Measurements from ENCODE around the gene SALL1.

Gene SALL1

DNA sequence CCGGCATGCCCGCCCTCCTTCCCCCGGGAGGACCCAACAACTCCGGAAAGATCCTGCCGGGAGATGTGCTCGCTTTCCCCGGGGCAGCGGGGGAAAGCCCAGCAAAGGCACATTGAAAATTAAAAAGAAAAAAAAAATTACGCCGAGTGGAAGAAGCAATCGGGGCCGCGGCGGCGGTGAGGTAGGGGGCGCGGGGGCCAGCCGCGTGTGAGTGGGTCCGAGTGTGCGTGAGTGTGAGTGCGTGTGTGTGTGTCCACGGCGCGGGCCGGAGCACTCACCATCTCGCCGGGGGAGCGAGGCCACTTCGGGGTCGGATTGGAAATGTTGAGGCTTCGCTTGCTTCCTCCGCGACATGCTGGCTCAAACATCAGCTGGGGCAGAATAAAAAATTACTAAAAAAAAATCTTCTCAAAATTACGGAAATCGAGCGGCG lies at the start of gene SALL1:
Gene SALL1, minus strand, starts transcription at position 383 of the 433 bp plus-strand sequence. Its CDS starts 29 bp downstream, at position 354.
- no peak for DNase-seq (ENCODE audit: low spot score)

- no peak for DNase-seq (ENCODE audit: low spot score)
These were observed 49.7 kb upstream of the SALL1 start for GRCh38 chr16:51200793-51201192.

DNA sequence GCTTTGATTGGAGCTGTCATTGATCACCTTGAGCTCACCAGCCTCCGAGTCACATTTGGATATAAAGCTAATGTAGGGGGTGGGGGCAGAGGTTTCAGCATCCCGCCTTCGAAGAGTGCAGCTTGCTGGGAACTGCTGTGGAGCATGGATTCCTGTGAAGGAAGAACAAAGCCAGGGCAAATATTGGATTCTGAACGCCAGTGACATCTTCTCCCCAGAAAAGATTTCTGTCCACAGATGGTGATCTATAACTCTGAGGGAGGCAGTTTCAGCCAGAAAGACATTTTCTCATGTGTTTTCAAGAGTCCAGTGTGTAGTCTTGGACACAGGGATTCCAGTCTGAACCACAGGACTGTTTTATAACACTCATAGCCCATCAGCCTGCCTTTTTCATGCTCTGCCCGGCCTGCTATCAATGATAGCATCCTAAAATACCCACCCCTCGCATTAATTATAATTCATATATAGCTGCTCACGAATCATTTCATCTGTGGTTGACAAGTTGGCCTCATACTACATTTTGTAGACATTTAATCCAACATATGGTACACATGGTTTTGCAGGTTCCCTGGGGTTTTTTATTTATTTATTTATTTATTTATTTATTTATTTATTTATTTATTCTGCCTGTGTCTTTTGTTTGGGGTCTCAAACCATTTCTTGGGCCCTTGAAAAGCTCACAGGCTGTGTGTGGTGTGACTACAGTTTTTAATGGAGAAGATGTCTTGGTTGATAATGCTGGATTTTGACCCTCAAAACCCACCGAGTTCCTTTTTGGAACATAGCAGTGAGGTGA lies 47.1 kb upstream of the SALL1 start:
- no peak for DNase-seq (ENCODE audit: low spot score)

- DNase-seq (ENCODE audit: low spot score), result no peak
These were observed 42.8 kb upstream of the SALL1 start for GRCh38 chr16:51193879-51194278.

DNA sequence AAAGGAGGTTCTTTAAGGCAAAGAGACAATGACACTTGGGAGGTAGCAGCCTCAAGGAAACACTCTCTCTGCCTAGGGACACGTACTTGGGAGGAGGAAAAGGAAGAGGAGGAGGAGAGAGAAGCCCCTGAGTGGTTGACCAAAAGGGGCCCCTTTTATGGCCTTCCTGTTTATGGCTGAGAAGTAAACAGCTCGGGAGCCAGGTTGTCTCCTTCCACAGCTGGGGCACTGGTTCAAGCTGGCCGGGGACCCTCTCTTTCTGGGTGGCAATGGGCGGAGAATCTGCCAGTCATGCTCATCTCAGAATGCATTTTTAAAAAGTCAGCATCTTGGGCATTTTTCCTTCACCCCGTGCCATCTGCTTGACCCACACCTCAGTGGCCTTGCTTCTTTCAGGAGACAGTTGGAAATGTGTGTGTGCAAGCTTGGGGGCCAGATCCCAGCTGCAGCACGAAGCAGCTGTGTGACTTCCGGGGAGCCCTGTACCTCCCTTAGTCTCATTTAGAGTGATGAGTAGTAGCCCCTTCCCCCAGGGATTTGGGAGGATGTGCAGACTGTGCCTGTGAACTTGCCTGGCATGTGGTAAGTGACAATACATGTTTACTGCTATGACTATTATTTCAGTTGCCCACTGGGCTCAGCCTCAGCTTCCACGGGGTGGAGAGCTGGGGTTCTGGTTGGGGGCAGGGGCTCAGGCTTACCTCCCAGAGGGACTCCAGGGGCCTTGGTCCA lies 33.8 kb upstream of the SALL1 start:
- peak; percentile 25 for DNase-seq (ENCODE audit: low spot score)

DNA sequence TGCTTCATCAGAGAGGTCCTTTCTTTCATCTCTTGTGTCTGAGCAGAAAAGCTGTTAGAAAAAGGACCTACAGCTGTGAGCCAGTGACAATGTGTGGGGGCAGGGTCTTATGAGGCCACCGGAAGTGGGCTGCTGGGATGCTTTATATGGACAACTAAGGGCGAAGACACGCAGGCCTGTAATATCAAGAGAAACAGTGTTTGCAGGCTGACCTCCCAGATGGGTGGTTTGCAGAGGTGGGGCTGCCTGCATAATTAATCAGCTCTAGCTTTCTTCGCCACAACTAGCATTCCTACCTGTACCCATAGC lies 30.4 kb upstream of the SALL1 start:
- DNase-seq (ENCODE audit: low spot score), result no peak

GRCh38 chr16:51180719-51181502 lies 29.8 kb upstream of the SALL1 start:
- DNase-seq (ENCODE audit: low spot score), result no peak

- no peak for DNase-seq (ENCODE audit: low spot score)
These were observed 24.0 kb upstream of the SALL1 start for GRCh38 chr16:51175081-51175480.

- DNase-seq (ENCODE audit: low spot score), result no peak
These were observed 21.3 kb upstream of the SALL1 start for GRCh38 chr16:51172368-51172767.

- no peak for DNase-seq (ENCODE audit: low spot score)
These were observed 17.7 kb upstream of the SALL1 start for GRCh38 chr16:51168755-51169154.

DNA sequence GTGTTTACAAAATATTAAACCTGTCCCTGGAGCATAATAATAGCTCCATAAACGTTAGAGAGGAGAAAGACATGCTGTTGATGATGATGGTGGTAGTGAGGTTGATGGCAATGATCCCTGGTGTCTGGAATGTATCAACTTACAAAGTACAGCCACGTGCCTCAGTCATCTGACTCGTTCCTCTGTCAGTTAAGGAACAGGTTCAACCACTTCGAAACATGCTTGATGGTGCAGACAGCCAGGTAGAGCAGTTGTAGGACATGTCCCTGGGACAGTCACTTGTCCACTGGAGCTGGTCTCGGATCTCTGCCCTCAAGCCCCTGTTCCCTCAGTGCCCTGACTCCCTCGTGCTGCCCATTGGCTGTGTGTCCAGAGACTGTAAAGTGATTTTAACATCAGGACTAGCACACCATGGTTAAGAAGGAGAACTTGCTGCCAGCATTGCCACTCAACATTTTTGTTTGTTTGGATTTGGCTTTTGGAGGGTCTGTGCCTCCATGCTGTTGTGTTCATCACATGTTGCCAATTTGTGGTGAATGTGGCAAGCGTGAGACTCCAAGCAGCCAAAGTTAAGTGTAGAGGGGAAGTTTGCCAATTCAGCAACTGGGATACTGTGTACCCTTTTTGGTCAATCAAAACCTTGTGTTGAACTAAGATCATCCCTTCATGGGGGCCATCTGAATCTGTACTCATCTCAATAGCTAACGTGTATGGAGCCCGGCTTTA lies 16.3 kb upstream of the SALL1 start:
- no peak for DNase-seq (ENCODE audit: low spot score)

- no peak for DNase-seq (ENCODE audit: low spot score)
These were observed 15.5 kb upstream of the SALL1 start for GRCh38 chr16:51166541-51166940.

DNA sequence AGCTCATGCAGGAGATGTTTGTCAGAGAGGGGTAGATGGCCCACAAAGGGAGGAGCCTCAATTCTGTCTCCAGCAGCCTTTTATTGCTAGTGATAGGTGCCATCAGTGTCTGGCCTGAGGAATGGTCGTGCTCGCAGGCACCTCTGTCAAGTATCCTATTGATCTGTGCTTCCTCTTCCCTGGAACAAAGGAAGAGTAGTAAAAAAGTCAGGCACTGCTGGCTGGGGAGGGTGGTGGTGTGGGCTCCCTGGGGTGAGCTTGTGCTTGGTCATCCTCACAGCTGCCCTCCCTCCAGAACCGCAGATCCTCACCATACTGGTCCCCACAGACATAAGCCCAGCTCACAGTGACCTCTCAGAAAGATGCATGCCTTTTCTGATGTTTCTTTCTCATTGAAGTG lies 15.0 kb upstream of the SALL1 start:
- no peak for DNase-seq (ENCODE audit: low spot score)

GRCh38 chr16:51165043-51165442 lies 14.0 kb upstream of the SALL1 start:
- no peak for DNase-seq (ENCODE audit: low spot score)

DNA sequence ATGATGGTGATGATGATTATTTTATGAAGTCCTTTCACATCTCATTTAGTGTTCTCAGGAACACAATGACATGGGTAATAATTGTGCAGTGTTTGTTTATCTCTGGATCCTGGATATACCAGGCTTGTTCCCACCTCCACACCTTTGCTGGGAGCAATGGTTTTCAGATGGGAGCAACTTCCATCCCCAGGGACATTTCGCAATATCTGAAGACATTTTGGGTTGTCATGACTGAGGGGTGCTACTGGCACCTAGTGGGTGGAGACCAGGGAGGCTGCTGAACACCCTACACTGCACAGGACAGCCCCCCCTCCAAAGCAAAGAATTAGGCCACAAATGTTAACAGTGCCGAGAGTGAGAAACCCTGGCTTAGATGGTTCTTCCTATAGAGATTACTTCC lies 13.5 kb upstream of the SALL1 start:
- DNase-seq (ENCODE audit: low spot score), result no peak

GRCh38 chr16:51163894-51164566 lies 13.0 kb upstream of the SALL1 start:
- DNase-seq (ENCODE audit: low spot score), result no peak

DNA sequence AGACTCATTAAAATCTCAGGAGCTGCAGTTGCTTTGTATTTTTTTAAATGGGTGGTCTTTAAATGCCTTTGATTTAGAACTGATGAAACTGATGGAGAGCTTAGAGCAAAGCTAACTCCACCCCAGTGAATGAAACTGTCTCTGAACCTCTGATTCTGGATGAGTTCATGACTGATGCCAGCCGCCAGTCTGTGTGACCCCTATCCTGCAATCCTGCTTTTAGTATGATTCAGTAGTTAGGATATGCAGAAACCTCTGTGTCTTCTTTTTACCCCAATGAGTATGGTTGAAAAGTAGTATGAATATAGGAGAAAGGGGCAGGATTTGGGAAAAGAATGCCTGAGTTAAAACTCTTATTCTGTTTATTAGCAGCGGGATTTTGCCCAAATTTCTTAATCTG lies 12.3 kb upstream of the SALL1 start:
- DNase-seq (ENCODE audit: low spot score), result no peak

- no peak for DNase-seq (ENCODE audit: low spot score)
These were observed 10.5 kb upstream of the SALL1 start for GRCh38 chr16:51161440-51162195.

DNA sequence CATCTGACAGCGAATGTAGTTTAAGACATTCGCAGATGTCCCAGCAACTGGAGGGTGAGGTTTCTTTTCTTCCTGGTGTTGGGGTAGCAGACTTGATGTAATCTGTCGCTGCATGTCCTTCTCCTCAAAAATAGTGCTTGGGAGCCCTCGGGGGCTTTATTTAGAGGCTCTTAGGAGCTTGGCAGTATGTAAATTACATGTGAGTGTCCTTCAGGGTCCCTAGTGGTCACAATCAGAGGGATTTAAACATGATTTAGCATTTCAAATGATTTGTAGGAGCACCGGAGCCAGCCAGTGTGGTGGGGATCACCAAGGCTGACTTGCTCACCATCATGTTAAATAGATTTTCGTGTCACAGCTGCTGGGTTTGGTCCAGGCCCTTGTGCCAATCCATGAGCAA lies 8.8 kb upstream of the SALL1 start:
- DNase-seq (ENCODE audit: low spot score), result no peak

DNA sequence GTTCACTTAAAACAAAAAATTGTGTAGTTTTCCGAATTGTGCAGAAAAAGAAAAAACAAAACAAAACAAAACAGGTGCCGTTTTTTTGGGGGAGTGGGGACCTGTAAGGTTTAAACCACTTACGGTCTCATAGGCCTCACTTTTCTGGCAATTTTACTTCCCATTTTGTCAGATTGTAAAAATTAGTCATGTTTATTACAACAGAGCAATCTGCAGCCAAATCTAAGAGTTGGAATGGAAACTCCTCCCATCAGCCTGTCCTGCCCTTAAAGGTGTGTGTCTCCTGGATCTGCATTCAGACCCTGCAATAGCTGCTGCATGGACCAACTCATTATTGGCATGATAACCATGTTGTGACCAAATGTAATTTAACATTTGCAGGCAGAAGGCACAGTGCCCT lies 8.2 kb upstream of the SALL1 start:
- no peak for DNase-seq (ENCODE audit: low spot score)

DNA sequence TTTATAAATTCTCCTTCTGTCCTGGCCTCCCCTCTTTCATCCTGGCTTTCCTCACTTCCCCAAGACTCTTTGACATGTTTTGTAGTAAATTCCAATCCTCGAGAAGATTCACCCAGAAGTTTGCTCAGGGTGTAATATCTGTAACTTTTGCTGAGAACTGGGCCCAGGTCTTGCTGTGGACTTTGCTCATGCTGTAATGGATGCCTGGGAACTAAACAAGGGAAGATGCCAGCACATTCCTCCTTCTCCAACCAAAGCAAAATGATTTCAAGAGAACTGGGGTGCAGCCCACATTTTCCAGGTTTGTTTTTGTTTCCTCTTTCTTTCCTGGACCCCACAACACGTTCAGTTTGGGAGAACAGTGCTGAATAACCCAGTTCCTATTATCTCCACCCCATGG lies 6.6 kb upstream of the SALL1 start:
- no peak for DNase-seq (ENCODE audit: low spot score)
